DLD1 (cell line): ENCODE results near the gene FLT1.

Source experiments
- in situ Hi-C: cut with HindIII; loops from 2 replicates; pipeline ENCODE4 v1.10.0; 2017; ENCODE audit warnings: low sequenced_read_pairs

The FLT1 gene

DNA sequence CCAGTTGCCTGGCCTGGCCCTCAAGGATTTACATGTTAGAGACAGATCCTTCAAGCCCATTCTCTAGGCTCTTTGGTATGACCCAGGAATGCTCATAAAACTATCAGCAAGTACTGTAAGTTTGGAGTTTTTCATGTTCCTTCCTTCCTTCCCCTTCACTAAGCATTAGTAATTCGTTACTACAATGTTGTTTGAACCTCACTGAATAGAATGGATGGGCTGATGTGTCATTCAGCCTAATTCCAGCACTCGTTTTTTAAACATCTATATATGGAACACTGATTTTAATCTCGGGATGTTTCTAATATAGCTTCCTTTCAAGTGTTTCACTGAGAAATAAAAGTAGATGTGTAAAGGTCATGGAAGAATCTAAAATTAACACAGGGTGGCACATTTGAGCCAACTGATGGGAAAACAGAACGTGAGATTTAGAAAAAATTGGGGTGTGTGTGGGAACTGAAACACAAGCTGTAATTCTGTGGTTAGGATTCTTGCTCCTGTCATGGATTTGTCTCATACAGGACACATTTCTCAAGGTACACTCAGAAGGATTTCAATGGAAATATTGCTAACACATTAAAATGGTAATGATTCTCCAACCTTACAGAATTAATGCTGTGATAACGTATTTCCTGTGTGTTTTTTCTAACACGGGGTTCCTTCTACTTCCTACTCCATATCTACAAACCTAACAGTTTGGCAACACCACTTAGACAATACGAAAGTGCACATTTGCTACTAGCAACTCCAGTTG, 93.4 kb downstream of the FLT1 start:
- in situ Hi-C loops, result no loop called here

DNA sequence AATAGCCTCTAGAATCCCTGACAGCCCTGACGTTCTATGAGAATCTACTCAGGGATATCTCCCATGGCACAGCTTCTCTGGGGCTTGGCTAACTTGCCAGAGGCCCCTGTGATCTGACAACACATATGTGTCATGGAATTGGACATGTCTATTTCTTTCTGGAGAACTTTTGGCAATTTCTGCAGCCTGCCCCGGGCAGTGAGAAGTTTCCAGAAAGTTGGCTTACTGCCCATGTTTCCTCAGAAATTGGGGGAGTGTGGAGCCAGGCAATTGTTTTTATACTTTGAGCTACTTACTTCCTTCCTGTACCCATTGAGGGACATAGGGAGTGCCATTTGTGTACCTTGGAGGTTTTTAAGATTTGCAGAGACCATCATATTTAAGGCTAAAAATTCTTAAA, 98.9 kb downstream of the FLT1 start:
- in situ Hi-C loops, result no loop called here

DNA sequence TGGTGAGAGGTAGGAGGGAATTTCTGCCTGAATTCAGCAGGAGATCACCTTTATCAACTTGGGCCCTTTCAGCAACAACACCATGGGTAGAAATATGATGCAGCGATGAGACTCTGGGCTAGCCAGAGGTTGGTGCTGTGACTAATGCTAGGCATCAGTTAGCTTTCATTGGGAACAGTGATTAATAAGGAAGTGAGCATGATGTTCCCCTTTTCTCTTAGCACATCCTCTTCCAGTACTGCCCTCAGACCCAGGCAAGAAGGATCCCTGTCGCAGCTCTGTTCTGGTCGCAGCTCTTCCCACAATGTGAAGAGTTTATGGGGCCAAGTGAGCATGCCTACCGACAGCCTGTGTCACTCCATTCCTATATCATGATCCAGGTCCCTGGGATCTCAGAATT, 100.5 kb downstream of the FLT1 start:
- in situ Hi-C loops, result no loop called here

DNA sequence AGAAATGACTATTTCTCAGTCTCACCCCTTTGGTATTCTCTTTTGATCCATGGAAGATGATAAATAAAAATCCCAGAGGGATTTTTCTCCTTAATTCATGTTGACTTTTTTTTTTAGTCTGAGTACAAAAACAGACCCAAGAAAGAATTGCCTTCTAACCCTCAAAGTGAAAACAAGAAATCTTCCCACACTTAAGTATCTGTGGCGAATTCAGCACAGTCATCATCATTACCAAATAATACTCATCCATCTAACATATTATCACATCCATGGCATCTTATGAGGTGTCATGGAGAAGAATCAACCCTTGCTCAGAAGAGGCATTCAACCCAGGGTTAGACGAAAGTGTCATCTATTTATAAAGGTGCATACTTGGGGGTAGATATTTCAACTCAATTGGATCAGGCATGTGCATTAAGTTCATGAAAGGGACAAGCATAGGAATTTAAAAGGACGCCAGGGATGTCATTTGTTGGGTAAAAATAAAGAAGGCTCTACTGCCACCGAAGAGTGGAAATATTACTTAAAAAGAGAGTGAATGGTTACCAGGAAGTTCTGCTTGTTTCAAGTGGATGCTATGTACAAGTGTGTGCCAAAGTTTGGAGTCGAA, 101.9 kb downstream of the FLT1 start:
- in situ Hi-C loops, result no loop called here

DNA sequence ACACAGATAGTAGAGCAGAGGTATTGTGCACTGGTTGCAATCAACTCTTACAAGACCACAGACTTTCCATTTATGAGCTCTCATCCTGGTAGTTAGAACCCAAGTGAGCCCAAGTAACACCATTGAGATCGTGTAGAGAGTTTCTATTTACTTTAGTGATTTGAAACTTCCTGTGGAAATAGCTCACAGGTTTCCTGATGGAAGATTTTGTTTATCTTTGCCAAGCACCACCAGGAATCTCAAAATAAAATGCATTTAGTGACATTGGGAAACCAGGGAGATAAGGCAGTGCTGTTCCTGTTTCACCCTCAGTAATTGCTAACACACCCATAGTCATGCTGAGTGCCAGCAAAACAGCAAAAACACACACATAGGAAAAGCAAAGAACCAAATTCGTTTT, 102.5 kb downstream of the FLT1 start:
- in situ Hi-C loops, result no loop called here

DNA sequence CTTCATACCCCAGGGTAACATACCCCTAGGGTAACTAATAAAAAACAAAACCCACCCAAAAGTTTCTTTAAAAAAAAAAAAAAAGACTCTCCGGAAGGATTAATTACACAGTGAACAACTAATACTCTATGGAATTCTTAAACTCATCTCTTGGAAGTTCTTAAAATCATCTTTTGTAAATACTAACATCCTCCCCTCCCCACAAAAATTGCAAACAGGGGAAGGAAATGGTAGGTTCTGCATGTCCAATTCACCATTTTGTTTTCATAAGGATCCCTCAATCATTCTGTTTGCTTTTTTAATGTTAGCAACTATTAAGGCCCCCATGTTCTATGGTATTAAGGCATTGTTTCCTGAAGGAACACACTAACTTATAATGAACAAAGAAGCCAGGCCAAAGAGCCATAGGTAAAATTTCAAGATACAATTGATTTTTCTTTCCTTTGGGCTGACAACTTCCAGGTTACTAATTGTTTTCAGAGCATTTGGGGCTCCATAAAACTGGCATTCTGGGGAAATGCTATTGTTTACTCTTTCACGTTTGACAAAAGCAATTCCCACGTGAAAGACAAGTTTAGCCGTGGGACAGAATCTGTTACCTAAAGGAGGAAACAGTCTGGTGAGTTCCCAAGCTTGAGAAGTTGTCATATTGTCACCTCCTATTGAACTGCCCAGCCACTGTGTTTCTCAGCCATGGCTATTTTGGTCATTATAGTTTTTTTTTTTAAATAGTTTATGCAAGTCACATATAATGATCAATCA, 107.0 kb downstream of the FLT1 start:
- in situ Hi-C loops, result no loop called here

DNA sequence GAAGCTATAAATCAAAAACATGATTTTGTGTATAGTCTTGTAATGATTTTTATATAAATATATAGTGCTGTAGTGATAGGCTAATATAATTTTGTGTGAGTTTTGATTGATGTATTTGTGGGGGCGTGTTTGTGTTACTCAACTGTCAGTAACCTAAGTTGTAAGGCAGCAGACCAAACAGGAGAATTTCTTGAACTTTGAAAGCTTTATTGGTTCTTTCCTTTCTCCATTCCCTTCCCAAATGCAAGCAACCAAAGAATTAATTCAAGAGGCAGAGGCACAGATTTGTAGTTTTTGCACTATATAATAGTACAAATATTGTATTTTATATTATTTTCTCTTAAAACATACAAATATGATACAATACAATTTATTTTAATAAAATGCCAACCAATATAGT, 109.6 kb downstream of the FLT1 start:
- in situ Hi-C loops, result no loop called here

DNA sequence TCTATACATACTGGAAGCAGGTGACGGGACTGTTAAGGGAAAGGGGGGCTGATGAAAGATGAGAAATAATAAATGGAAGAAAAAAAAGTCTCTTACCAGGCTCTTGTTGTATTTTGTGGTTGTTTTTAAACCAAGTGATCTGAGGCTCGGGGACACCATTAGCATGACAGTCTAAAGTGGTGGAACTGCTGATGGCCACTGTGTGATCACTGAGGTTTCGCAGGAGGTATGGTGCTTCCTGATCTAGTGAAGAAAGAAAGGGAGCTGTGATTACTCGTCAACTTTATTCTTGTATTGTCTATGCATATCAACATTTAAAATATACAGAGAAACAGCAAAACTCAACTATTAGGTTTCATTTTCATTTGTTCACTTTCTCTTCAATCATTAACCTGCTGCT, 110.1 kb downstream of the FLT1 start:
- in situ Hi-C loops, result no loop called here

DNA sequence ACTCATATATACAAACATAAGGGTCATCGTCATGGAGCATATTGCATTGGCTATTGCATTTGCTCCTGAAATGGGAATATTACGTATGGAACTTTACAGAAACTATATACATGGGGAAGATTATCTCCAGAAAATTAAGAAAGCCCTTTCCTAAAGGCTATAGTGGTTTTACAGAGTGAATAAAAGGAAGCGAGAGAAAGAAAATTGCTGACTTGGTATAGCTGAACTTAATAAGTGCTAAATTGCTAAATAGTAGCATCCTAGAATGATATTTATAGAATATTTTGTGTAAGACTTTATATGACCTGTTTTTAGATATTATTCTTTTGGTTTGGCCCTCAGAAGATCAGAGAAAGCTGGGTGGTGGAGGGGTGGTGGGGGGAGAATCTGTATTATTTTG, 114.6 kb downstream of the FLT1 start:
- in situ Hi-C loops, result no loop called here

DNA sequence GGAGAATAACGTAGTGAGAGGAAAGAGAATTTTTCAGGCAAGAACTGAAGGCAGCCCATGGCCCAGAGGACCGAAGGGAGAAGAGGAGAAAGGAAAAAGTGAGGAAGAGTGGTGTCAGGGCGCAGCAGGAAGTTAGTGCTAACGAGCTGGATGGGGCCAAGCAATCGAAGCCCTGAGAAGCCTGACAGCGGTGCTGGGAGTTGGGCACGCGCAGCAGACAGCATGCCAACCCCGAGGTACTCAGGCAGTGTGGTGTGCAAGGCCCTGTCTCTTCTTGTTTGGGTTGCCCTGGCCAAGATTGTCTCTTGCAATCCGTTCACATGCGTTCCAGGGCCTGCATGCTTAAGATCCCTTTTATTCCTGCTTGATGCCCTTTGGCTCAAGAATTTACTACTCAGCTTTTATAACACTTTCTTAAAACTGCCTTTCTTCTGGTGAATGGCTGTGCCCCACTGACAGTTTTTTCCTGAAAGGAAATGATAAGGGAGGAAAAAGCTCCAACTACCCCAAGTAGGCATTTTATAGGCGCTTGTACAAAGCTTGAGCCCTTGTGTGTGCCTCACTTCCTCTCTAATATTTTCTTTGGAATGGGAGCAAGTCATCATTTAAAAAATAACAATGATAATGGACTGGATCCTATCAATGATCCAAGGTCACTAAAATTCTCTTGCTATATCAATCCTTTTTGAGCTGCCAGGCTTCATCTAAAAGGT, 115.4 kb downstream of the FLT1 start:
- in situ Hi-C loops, result no loop called here

- in situ Hi-C loops, result no loop called here
Observed at GRCh38 chr13:28376604-28377003, 118.3 kb downstream of the FLT1 start.

- in situ Hi-C loops, result no loop called here
Observed at GRCh38 chr13:28375250-28375930, 119.5 kb downstream of the FLT1 start.

- in situ Hi-C loops, result no loop called here
Observed at GRCh38 chr13:28373810-28374209, 121.1 kb downstream of the FLT1 start.

- in situ Hi-C loops, result no loop called here
Observed at GRCh38 chr13:28370448-28370847, 124.5 kb downstream of the FLT1 start.

DNA sequence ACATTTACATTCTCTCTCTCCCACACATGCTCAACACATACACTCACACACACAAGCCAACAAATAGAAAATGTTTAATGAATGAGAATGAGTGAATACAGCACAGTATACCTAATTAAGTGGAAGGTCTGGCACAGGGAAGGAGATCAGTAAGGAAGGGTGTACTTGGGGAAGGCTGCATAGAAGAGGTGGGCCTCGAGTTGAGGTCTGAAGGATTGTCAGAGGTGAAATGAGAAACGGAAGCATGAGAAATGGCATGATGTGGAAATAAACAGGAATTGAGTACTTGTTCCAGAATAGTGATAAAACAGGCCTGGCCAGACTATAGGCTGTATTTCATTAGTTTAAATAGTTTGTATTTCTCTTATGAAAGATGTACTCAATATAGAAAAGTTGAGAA, 136.2 kb downstream of the FLT1 start:
- in situ Hi-C loops, result no loop called here

DNA sequence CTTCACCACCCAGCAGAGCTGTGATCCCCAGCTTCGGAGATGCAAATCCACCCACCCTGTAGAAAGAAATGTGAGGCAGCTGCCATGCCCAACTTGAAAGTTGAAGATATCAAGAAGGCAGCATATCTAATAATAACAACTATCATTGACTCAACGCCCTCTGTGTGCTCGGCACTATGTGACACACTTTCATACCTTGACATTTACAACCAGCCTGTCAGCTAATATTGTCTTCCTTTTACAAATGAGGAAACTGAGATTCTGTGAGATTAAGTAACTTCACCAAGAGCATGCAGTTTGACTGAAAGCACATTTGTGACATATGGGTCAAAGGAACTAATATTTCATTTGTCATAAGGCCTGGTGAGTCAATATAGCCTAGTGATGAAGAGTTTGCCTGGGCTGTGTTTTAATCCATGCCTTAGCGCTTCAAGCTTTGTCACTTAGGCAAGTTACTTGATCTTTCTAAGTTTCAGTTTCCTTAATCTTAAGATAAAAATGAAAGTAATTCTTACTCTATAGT, 137.0 kb downstream of the FLT1 start:
- in situ Hi-C loops, result no loop called here

DNA sequence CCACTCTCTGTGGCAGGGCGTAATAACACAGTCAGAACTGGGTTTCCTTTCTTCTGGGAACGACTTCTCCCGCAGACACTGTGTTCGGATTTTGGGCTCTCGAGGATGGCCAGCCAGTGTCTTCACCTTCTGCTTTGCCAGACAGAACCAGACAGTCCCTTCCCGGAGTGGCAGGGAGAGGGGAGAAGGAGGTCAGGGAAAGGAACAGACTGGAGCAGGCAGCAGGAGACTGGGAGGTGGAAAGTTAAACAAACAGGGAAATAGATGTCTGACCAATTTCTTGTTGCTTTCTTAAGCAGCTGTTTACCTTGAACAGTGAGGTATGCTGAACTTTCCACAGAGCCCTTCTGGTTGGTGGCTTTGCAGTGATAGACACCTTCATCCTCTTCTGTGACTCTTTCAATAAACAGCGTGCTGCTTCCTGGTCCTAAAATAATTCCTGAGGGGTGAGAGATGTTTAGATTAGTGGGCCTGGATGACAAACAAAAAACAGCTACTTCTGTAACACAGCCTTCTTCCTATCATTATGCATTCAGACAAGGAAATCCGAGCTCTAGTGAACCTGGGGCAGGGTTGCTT, 137.6 kb downstream of the FLT1 start:
- in situ Hi-C loops, result no loop called here

- in situ Hi-C loops, result no loop called here
Observed at GRCh38 chr13:28356561-28357021, 138.3 kb downstream of the FLT1 start.

GRCh38 chr13:28355822-28356371, 139.0 kb downstream of the FLT1 start:
- in situ Hi-C loops, result no loop called here
